Measurements from ENCODE around the gene DRG2. TPM values are rescaled to one million over a fixed set of nuclear protein-coding genes. Genes with fewer than 3 reads are reported as not detected.

DRG2 gene
- total and polyA plus RNA-seq, 2 donors (not counting 1 experiment from before 2014, with no cell fraction given), result 58.7 to 67.8 TPM

DNA sequence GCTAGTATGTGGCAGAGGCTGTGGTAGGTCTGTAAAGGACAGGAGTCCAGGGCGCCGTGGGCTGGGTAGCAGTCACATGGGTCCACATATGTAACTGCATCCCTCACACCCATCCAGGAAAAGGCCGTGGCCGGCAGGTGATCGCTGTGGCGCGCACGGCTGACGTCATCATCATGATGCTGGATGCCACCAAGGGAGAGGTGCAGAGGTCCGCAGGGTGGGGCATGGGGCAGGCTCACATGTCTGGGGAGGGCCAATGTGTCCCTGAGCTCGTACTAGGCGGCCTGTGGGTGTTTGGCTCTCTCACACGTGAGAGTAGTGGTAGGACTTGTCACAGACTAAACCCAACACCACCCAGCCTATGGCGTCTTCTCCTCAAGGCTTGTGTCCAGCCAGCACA lies 11.8 kb downstream of the DRG2 start:
- no peak overlapping the region for H2AFZ ChIP-seq (ENCODE audit: insufficient read depth, low read depth, low read length, poor library complexity, severe bottlenecking)
- Mint-ChIP-seq H3K9me3 (ENCODE audit: insufficient read depth) (no peaks in the 10 kb centered on the region), H3K4me1 (peaks cover 14% of the 10 kb centered on the region), H3K27ac (no peak overlapping the region), H3K4me3 (no peak overlapping the region), H3K27me3 (no peaks in the 10 kb centered on the region)
- H3K4me3 ChIP-seq (ENCODE audit: control extremely low read depth in 1 of 5, extremely low read depth in 1 of 5, insufficient read depth in 1 of 5, low read depth in 2 of 5, low read length in 4 of 5), result no peak overlapping the region
- WGBS (ENCODE audit: insufficient coverage), result 95% methylated on average over 14 of the region's 14 CpGs
- no peaks in the 10 kb centered on the region for H3K79me2 ChIP-seq (ENCODE audit: control insufficient read depth, insufficient read depth, low read length)
- DNase-seq (no peak), ATAC-seq (ENCODE audit: low read depth) (no peak)
- H3K4me2 ChIP-seq (replicated peaks; ENCODE audit: low read depth, low read length, poor library complexity, severe bottlenecking), result no peak overlapping the region
- no peak for TF ChIP-seq EZH2 (IDR thresholded peaks at IDR 0.05; ENCODE audit: borderline replicate concordance, insufficient read depth, low read depth, low read length, poor library complexity, severe bottlenecking)
- TF ChIP-seq, protein P1, sequence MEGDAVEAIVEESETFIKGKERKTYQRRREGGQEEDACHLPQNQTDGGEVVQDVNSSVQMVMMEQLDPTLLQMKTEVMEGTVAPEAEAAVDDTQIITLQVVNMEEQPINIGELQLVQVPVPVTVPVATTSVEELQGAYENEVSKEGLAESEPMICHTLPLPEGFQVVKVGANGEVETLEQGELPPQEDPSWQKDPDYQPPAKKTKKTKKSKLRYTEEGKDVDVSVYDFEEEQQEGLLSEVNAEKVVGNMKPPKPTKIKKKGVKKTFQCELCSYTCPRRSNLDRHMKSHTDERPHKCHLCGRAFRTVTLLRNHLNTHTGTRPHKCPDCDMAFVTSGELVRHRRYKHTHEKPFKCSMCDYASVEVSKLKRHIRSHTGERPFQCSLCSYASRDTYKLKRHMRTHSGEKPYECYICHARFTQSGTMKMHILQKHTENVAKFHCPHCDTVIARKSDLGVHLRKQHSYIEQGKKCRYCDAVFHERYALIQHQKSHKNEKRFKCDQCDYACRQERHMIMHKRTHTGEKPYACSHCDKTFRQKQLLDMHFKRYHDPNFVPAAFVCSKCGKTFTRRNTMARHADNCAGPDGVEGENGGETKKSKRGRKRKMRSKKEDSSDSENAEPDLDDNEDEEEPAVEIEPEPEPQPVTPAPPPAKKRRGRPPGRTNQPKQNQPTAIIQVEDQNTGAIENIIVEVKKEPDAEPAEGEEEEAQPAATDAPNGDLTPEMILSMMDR (IDR thresholded peaks at IDR 0.05), result no peak
- no peaks in the 10 kb centered on the region for H3K27me3 ChIP-seq (replicated peaks in 1 of 4; ENCODE audit: control extremely low read depth in 1 of 4, control insufficient read depth in 3 of 4, insufficient read depth in 4 of 4, low read length in 3 of 4)
- no peak overlapping the region for H3K9ac ChIP-seq (ENCODE audit: low read length)
- H3K27ac ChIP-seq (ENCODE audit: low read length in 2 of 2), result no peak overlapping the region
- peaks cover 0 to 48% of the 10 kb centered on the region in 2 experiments for H3K36me3 ChIP-seq (replicated peaks in 1 of 2; ENCODE audit: control extremely low read depth in 1 of 2, control insufficient read depth in 1 of 2, extremely low read depth in 1 of 2, insufficient read depth in 2 of 2, low read length in 1 of 2)
- no peaks in the 10 kb centered on the region for H3K9me3 ChIP-seq (ENCODE audit: control extremely low read depth in 1 of 3, control insufficient read depth in 2 of 3, insufficient read depth in 1 of 3, low read length in 2 of 3)
- peaks cover 11 to 16% of the 10 kb centered on the region in 2 donors for H3K4me1 ChIP-seq (ENCODE audit: control insufficient read depth in 2 of 2, insufficient read depth in 2 of 2, low read length in 2 of 2)
- H4K20me1 ChIP-seq (ENCODE audit: control insufficient read depth, insufficient read depth, low read length, poor library complexity, severe bottlenecking), result peaks cover 11% of the 10 kb centered on the region
- POLR2A ChIA-PET, result no interaction called here
- CTCF ChIA-PET, result no interaction called here
- intact Hi-C loops (cut with micrococcal nuclease), result no loop called here

DNA sequence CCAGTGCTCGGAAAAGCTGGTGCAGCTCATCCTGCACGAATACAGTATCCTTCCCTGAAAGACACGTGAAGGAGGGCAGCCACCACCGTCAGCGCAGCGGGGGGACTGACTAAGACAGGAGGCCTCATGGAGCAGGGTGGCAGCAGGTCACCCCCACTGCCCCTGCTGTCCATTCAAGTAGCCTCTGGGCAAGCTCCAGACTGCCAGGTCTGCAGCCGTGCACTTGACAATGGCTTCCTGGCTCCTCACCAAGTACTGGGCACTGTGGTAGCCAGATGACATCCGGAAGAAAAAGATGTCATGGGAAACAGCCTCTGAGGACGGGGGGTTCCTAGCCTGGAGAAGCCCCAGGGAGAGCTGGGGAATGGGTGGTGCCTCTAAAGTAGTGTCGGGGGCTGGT lies 12.9 kb downstream of the DRG2 start:
- ChIA-PET CTCF (interaction anchor here (1.1 kb wide), 1 partner anchor 14 kb away, joined by 3 read pairs; no protein-coding TSS in a partner anchor), POLR2A (no interaction called here)
- Mint-ChIP-seq H3K4me3 (no peak overlapping the region), H3K27ac (no peak overlapping the region), H3K9me3 (ENCODE audit: insufficient read depth) (no peaks in the 10 kb centered on the region), H3K4me1 (peaks cover 17% of the 10 kb centered on the region), H3K27me3 (no peaks in the 10 kb centered on the region)
- WGBS (ENCODE audit: insufficient coverage), result 96% methylated on average over 10 of the region's 10 CpGs
- Histone ChIP-seq H3K27me3 (replicated peaks in 1 of 4; ENCODE audit: control extremely low read depth in 1 of 4, control insufficient read depth in 3 of 4, insufficient read depth in 4 of 4, low read length in 3 of 4) (no peaks in the 10 kb centered on the region), H3K9me3 (ENCODE audit: control extremely low read depth in 1 of 3, control insufficient read depth in 2 of 3, insufficient read depth in 1 of 3, low read length in 2 of 3) (no peaks in the 10 kb centered on the region), H4K20me1 (ENCODE audit: control insufficient read depth, insufficient read depth, low read length, poor library complexity, severe bottlenecking) (peaks cover 11% of the 10 kb centered on the region), H2AFZ (ENCODE audit: insufficient read depth, low read depth, low read length, poor library complexity, severe bottlenecking) (no peak overlapping the region), H3K79me2 (ENCODE audit: control insufficient read depth, insufficient read depth, low read length) (no peaks in the 10 kb centered on the region), H3K36me3 (replicated peaks in 1 of 2; ENCODE audit: control extremely low read depth in 1 of 2, control insufficient read depth in 1 of 2, extremely low read depth in 1 of 2, insufficient read depth in 2 of 2, low read length in 1 of 2) (peaks cover 0 to 44% of the 10 kb centered on the region in 2 experiments), H3K4me2 (replicated peaks; ENCODE audit: low read depth, low read length, poor library complexity, severe bottlenecking) (no peak overlapping the region), H3K27ac (ENCODE audit: low read length in 2 of 2) (no peak overlapping the region), H3K9ac (ENCODE audit: low read length) (no peak overlapping the region), H3K4me1 (ENCODE audit: control insufficient read depth in 2 of 2, insufficient read depth in 2 of 2, low read length in 2 of 2) (peaks cover 11 to 16% of the 10 kb centered on the region in 2 donors), H3K4me3 (ENCODE audit: control extremely low read depth in 1 of 5, extremely low read depth in 1 of 5, insufficient read depth in 1 of 5, low read depth in 2 of 5, low read length in 4 of 5) (no peak overlapping the region)
- ATAC-seq (ENCODE audit: low read depth) (no peak), DNase-seq (no peak)
- TF ChIP-seq EZH2 (IDR thresholded peaks at IDR 0.05; ENCODE audit: borderline replicate concordance, insufficient read depth, low read depth, low read length, poor library complexity, severe bottlenecking), result no peak
- TF ChIP-seq, protein P1 (IDR thresholded peaks at IDR 0.05), result no peak
- intact Hi-C loops (cut with micrococcal nuclease), result no loop called here

All from B cell (primary cell).